Nephron (organoid): ENCODE results near the gene SLC16A12.
A peak's percentile ranks its signal among the peaks of the same experiment; 100 is the strongest.
"Not testable (repeated sequence)": the region's sequence is repeated elsewhere in the genome, so short reads cannot be mapped to it uniquely, and the experiment has no call there.

ENCODE experiments used
- H3K27ac Mint-ChIP-seq, 3 experiments: 2 replicates each; pipeline ENCODE4 v1.8.0; 2020; ENCODE audit warnings: mixed read lengths in 3 of 3, mild to moderate bottlenecking in 2 of 3, moderate library complexity in 1 of 3
- H3K27me3 Mint-ChIP-seq: 2 replicates; pipeline ENCODE4 v1.8.0; 2021; ENCODE audit warnings: low read depth, mild to moderate bottlenecking, moderate library complexity, mixed read lengths
- H3K36me3 Mint-ChIP-seq: 2 replicates; pipeline ENCODE4 v1.8.0; 2020; ENCODE audit warnings: low read depth, mixed read lengths
- H3K4me1 Mint-ChIP-seq: 2 replicates; pipeline ENCODE4 v1.8.0; 2020; ENCODE audit warnings: mixed read lengths
- H3K4me3 Mint-ChIP-seq, 3 experiments: 2 replicates each; pipeline ENCODE4 v1.8.0; 2020; ENCODE audit warnings: mild to moderate bottlenecking in 3 of 3, mixed read lengths in 3 of 3, moderate library complexity in 2 of 3
- H3K9me3 Mint-ChIP-seq: 2 replicates; pipeline ENCODE4 v1.8.0; 2020; ENCODE audit warnings: mixed read lengths
- TF ChIP-seq, protein P1 (sequence below), 3 experiments: fragments of 200-600 bp; sonication (generic); IDR thresholded peaks; one replicate each; pipeline ENCODE4 v1.5.0; 2021; ENCODE audit warnings: antibody characterized with exemption in 3 of 3; ENCODE audit not compliant: unreplicated experiment in 3 of 3

The SLC16A12 gene

DNA sequence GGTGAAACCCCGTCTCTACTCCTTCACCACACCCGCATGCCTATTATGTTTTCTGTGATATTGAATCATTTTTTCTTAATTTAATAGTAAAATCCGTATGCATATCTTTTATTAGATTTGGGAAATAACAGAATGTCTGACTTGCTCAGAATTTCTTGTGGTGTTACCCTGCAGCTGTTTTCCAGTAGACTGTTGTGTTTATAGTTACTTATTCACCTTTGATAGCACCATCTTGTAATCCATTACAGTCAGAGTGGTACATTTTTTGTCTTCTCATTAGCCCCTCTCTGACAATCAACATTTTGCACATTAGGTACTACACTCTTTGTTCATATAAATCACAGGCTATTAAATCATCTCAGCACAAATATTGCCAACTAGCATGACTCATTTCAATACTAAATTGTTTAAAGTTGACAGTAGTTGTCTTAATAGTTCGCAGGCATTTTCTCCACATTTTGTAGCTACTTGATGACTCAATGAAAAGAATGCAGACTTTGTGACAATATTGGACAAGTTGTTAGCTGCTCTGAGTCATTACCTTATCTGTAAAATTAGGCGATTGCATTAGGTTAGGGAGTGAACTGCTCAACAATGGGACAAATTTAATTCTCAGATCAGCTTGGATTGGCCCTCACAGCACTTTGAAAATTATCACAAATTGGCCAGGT, 17.8 kb upstream of the SLC16A12 start:
- H3K36me3 Mint-ChIP-seq: no peaks in the 10 kb centered on the region
- TF ChIP-seq, protein P1, sequence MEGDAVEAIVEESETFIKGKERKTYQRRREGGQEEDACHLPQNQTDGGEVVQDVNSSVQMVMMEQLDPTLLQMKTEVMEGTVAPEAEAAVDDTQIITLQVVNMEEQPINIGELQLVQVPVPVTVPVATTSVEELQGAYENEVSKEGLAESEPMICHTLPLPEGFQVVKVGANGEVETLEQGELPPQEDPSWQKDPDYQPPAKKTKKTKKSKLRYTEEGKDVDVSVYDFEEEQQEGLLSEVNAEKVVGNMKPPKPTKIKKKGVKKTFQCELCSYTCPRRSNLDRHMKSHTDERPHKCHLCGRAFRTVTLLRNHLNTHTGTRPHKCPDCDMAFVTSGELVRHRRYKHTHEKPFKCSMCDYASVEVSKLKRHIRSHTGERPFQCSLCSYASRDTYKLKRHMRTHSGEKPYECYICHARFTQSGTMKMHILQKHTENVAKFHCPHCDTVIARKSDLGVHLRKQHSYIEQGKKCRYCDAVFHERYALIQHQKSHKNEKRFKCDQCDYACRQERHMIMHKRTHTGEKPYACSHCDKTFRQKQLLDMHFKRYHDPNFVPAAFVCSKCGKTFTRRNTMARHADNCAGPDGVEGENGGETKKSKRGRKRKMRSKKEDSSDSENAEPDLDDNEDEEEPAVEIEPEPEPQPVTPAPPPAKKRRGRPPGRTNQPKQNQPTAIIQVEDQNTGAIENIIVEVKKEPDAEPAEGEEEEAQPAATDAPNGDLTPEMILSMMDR (IDR thresholded peaks at IDR 0.05; ENCODE audit: unreplicated experiment in 3 of 3): no peak
- peak overlapping the region in 1 of 3 experiments; percentile 39 for H3K27ac Mint-ChIP-seq
- H3K4me3 Mint-ChIP-seq: no peak overlapping the region
- no peaks in the 10 kb centered on the region for H3K4me1 Mint-ChIP-seq
- no peaks in the 10 kb centered on the region for H3K9me3 Mint-ChIP-seq
- H3K27me3 Mint-ChIP-seq: no peaks in the 10 kb centered on the region

DNA sequence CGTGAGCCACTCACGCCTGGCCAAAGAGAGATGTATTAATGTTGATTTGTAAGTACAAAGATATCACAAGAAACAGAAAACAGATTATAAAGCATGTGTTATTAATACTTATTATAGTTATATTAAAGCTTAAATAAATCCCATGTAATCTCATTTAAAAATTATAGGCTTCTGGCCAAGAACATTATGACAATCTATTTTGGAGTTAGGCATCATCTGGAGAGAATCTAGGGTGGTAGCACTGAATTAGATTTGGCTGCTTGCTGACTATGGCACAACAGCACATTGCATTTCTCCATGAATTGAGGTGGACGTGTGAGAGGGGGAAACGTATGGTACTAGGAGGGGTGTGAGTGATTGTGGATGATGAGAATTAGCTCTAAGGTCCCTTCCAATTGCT, 16.8 kb upstream of the SLC16A12 start:
- Mint-ChIP-seq H3K4me1 (no peaks in the 10 kb centered on the region), H3K27me3 (no peaks in the 10 kb centered on the region), H3K4me3 (no peak overlapping the region), H3K36me3 (no peaks in the 10 kb centered on the region), H3K9me3 (no peaks in the 10 kb centered on the region), H3K27ac (no peak overlapping the region)
- TF ChIP-seq, protein P1 (IDR thresholded peaks at IDR 0.05; ENCODE audit: unreplicated experiment in 3 of 3): no peak

DNA sequence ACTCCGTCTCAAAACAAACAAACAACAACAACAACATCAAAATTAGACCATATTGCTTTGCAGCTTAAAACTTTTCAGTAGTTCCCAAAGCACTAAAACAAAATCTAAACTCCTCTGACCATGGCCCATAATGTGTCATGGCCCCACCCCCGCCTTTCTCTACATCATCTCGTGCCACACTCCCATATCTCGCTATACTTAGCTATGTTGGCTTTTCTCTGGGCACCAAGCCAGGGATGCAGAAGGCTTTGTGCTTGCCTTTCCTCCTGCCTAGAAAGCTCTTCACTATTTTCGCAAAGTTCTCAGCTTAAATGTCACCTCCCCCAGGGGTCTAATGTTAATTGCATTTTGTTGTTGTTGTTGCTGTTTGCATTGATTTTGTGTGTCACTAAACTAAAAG, 15.1 kb upstream of the SLC16A12 start:
- Mint-ChIP-seq H3K27ac (no peak overlapping the region), H3K36me3 (no peaks in the 10 kb centered on the region), H3K4me3 (no peak overlapping the region), H3K9me3 (no peaks in the 10 kb centered on the region), H3K27me3 (no peaks in the 10 kb centered on the region), H3K4me1 (no peaks in the 10 kb centered on the region)
- TF ChIP-seq, protein P1 (IDR thresholded peaks at IDR 0.05; ENCODE audit: unreplicated experiment in 3 of 3): no peak

DNA sequence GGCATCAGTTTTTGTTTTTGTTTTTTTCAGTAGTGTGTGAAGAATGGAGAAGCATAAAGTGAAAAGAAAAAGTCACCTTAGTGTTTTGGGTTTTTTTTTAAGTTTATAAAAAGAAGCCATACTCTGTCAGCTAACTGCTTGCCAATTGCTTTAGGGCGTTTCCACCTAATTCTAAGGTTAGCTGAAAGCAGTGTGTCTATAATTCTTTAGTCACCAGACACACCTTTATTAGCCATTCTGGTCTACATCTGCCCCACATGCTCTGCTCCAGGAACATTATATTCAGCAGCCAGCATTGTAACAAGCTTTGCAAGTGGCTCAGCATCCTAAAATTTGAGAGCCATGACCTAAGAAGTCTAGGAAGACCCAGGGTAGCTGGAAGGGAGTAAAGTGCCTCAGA, 14.1 kb upstream of the SLC16A12 start:
- H3K9me3 Mint-ChIP-seq: no peaks in the 10 kb centered on the region
- TF ChIP-seq, protein P1 (IDR thresholded peaks at IDR 0.05; ENCODE audit: unreplicated experiment in 3 of 3): no peak
- no peak overlapping the region for H3K27ac Mint-ChIP-seq
- H3K27me3 Mint-ChIP-seq: no peaks in the 10 kb centered on the region
- no peak overlapping the region for H3K4me3 Mint-ChIP-seq
- no peaks in the 10 kb centered on the region for H3K36me3 Mint-ChIP-seq
- H3K4me1 Mint-ChIP-seq: no peaks in the 10 kb centered on the region

DNA sequence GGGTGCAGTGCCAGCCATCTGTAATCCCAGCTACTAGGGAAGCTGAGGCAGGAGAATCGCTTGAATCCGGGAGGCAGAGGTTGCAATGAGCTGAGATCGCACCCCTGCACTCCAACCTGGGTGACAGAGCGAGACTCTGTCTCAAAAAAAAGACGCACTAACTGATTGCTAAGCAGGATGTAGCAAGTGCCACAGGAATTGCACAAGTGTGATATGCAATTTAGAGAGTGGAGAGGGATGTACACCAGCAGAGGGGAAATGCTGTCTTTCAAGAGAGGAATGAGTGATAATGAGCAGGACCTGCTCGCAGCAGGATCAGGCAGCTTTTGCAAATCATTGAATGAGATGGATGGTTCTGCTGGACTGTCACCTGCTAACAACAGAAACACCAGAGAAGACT, 13.3 kb upstream of the SLC16A12 start:
- no peak overlapping the region for H3K27ac Mint-ChIP-seq
- TF ChIP-seq, protein P1 (IDR thresholded peaks at IDR 0.05; ENCODE audit: unreplicated experiment in 3 of 3): no peak
- H3K9me3 Mint-ChIP-seq: no peaks in the 10 kb centered on the region
- no peaks in the 10 kb centered on the region for H3K27me3 Mint-ChIP-seq
- H3K36me3 Mint-ChIP-seq: no peaks in the 10 kb centered on the region
- no peak overlapping the region for H3K4me3 Mint-ChIP-seq
- no peaks in the 10 kb centered on the region for H3K4me1 Mint-ChIP-seq

DNA sequence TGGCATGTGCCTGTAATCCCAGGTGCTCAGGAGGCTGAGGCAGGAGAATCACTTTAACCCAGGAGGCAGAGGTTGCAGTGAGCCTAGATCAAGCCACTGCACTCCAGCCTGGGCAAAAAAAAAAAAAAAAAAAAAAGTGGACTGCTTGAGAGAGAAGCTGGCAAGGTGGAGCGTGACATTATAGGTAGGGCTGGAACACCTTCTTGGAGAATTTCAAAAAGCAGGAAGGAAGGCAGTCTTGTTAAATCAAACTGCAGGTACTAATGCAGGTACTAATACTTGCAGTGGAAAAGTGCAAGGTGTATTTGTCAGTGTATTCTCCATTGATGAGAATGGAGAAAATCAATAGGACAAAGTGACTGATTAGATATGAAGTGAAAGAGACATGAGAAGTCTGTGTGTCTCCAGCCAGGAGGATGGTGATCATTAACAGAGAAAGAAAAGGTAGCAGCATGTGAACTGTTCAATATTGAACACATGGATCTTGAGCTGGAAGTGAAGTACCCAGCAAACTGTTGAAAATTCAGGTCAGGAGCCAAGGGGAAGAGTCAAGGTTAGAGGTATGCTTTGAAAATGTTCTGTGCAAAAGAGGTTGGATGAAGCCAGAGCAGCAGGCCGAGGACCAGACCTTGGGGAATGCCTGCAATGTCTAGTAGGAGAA, 12.6 kb upstream of the SLC16A12 start:
- H3K27me3 Mint-ChIP-seq: no peaks in the 10 kb centered on the region
- no peak overlapping the region for H3K4me3 Mint-ChIP-seq
- H3K9me3 Mint-ChIP-seq: no peaks in the 10 kb centered on the region
- TF ChIP-seq, protein P1 (IDR thresholded peaks at IDR 0.05; ENCODE audit: unreplicated experiment in 3 of 3): no peak
- no peaks in the 10 kb centered on the region for H3K36me3 Mint-ChIP-seq
- peak overlapping the region in 2 of 3 experiments; percentile 7 to 75 for H3K27ac Mint-ChIP-seq
- H3K4me1 Mint-ChIP-seq: no peaks in the 10 kb centered on the region

DNA sequence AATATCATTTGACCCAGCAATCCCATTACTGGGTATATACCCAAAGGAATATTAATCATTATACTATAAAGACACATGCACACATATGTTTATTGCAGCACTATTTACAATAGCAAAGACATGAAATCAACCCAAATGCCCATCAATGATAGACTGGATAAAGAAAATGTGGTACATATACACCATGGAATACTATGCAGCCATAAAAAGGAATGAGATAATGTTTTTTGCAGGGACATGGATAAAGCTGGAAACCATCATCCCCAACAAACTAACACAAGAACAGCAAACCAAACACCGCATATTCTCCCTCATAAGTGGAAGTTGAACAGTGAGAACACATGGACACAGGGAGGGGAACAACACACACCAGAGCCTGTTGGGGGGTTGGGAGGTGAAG, 11.3 kb upstream of the SLC16A12 start:
- not testable (repeated sequence) for H3K4me3 Mint-ChIP-seq, H3K4me1 Mint-ChIP-seq, H3K36me3 Mint-ChIP-seq, H3K27ac Mint-ChIP-seq, H3K27me3 Mint-ChIP-seq, H3K9me3 Mint-ChIP-seq
